ENCODE measurements around the gene C12orf42. TPM values are rescaled to one million over a fixed set of nuclear protein-coding genes. Genes with fewer than 3 reads are reported as not detected.

C12orf42 gene
- total and polyA plus RNA-seq, 10 of the 15 experiments (the other 5 are each of a cell fraction or from before 2014, with no cell fraction given): 1.4 to 7.0 (median 2.4) TPM

- TF ChIP-seq SPI1 (IDR thresholded peaks at IDR 0.05; ENCODE audit: borderline replicate concordance, insufficient read depth, low read depth, low read length) (peak; percentile 81; the same call in 1 of the 2 replicates), POLR2AphosphoS5 (IDR thresholded peaks at IDR 0.05; ENCODE audit: low read length) (no peak), TARDBP (IDR thresholded peaks at IDR 0.05; ENCODE audit: borderline replicate concordance) (no peak), EZH2 (IDR thresholded peaks at IDR 0.05; ENCODE audit: borderline replicate concordance, control insufficient read depth, low read depth, low read length) (no peak), CREM (IDR thresholded peaks at IDR 0.05; ENCODE audit: low read depth) (no peak), MTA2 (IDR thresholded peaks at IDR 0.05; ENCODE audit: low read depth) (peak; percentile 21; the same call in 1 of the 2 replicates), MEF2B (IDR thresholded peaks at IDR 0.05; ENCODE audit: partially characterized antibody, poor library complexity, severe bottlenecking) (peak; percentile 15), HDGF (IDR thresholded peaks at IDR 0.05) (no peak), IKZF2 (IDR thresholded peaks at IDR 0.05) (peak in 1 of 2 experiments; percentile 33; a peak in 2 of 4 replicates), HDAC6 (IDR thresholded peaks at IDR 0.05; ENCODE audit: unreplicated experiment) (no peak), SMAD1 (IDR thresholded peaks at IDR 0.05; ENCODE audit: low read depth, partially characterized antibody) (no peak), ZNF687 (IDR thresholded peaks at IDR 0.05) (peak; percentile 82), IRF3 (IDR thresholded peaks at IDR 0.05) (no peak), CHD2 (IDR thresholded peaks at IDR 0.05; ENCODE audit: borderline replicate concordance, low read depth, low read length) (no peak)
- TF ChIP-seq, protein P1, sequence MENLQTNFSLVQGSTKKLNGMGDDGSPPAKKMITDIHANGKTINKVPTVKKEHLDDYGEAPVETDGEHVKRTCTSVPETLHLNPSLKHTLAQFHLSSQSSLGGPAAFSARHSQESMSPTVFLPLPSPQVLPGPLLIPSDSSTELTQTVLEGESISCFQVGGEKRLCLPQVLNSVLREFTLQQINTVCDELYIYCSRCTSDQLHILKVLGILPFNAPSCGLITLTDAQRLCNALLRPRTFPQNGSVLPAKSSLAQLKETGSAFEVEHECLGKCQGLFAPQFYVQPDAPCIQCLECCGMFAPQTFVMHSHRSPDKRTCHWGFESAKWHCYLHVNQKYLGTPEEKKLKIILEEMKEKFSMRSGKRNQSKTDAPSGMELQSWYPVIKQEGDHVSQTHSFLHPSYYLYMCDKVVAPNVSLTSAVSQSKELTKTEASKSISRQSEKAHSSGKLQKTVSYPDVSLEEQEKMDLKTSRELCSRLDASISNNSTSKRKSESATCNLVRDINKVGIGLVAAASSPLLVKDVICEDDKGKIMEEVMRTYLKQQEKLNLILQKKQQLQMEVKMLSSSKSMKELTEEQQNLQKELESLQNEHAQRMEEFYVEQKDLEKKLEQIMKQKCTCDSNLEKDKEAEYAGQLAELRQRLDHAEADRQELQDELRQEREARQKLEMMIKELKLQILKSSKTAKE (IDR thresholded peaks at IDR 0.05; ENCODE audit: low read depth, poor library complexity, severe bottlenecking): no peak
- TF ChIP-seq, protein P2, sequence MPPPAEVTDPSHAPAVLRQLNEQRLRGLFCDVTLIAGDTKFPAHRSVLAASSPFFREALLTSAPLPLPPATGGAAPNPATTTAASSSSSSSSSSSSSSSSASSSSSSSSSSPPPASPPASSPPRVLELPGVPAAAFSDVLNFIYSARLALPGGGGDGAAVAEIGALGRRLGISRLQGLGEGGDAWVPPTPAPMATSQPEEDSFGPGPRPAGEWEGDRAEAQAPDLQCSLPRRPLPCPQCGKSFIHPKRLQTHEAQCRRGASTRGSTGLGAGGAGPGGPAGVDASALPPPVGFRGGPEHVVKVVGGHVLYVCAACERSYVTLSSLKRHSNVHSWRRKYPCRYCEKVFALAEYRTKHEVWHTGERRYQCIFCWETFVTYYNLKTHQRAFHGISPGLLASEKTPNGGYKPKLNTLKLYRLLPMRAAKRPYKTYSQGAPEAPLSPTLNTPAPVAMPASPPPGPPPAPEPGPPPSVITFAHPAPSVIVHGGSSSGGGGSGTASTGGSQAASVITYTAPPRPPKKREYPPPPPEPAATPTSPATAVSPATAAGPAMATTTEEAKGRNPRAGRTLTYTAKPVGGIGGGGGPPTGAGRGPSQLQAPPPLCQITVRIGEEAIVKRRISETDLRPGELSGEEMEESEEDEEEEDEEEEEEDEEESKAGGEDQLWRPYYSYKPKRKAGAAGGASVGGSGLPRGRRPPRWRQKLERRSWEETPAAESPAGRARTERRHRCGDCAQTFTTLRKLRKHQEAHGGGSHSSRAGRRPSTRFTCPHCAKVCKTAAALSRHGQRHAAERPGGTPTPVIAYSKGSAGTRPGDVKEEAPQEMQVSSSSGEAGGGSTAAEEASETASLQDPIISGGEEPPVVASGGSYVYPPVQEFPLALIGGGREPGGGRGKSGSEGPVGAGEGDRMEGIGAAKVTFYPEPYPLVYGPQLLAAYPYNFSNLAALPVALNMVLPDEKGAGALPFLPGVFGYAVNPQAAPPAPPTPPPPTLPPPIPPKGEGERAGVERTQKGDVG (CRISPR knock-in tag; IDR thresholded peaks at IDR 0.05): no peak
These were observed 23.1 kb upstream of the C12orf42 start (continued) for GRCh38 chr12:103518899-103519298.

Data from GM12878 (cell line).